Vagina (tissue), 2 donors: ENCODE data around the gene MTMR6. TPM values are rescaled to one million over a fixed set of nuclear protein-coding genes. Genes with fewer than 3 reads are reported as not detected.

Source experiments
- DNase-seq, 2 donors: peaks; one replicate each; pipeline ENCODE4 v3.0.0-alpha.2; 2017; ENCODE audit errors: extremely low spot score in 2 of 2
- H3K27ac ChIP-seq: fragments of 200-600 bp; sonication (generic); one replicate; pipeline ENCODE4 v1.5.1; 2019
- H3K27me3 ChIP-seq: fragments of 200-600 bp; sonication (generic); one replicate; pipeline ENCODE4 v1.5.1; 2019
- H3K36me3 ChIP-seq, 2 donors: fragments of 200-600 bp; sonication (generic); one replicate each; pipeline ENCODE4 v1.5.1; 2017 to 2019
- H3K4me1 ChIP-seq: fragments of 200-600 bp; sonication (generic); one replicate; pipeline ENCODE4 v1.5.1; 2019
- H3K4me3 ChIP-seq, 2 donors: fragments of 200-600 bp; sonication (generic); 1 replicate in 1 of 2; 2 replicates in 1 of 2; pipeline ENCODE4 v1.5.1; 2016 to 2019
- H3K9me3 ChIP-seq: fragments of 200-600 bp; sonication (generic); one replicate; pipeline ENCODE4 v1.5.1; 2019
- CTCF ChIP-seq, 3 experiments: fragments of 450-650 bp in 2 of 3; fragments of 200-600 bp in 1 of 3; sonication (generic) in 1 of 3; IDR thresholded peaks; one replicate each; pipeline ENCODE4 v1.5.1; 2017 to 2019; ENCODE audit warnings: antibody characterized with exemption in 3 of 3, mild to moderate bottlenecking in 2 of 3, moderate library complexity in 2 of 3
- POLR2A ChIP-seq, 2 donors: fragments of 450-650 bp; IDR thresholded peaks; one replicate each; pipeline ENCODE4 v1.6.1; 2017; ENCODE audit warnings: antibody characterized with exemption in 2 of 2, mild to moderate bottlenecking in 2 of 2, moderate library complexity in 2 of 2
- POLR2AphosphoS5 ChIP-seq, 2 donors: sonication (generic); formaldehyde crosslinking; IDR thresholded peaks; one replicate each; pipeline ENCODE4 v1.9.0; 2017; ENCODE audit warnings: antibody characterized with exemption in 2 of 2, mild to moderate bottlenecking in 2 of 2, low read depth in 1 of 2; ENCODE audit not compliant: insufficient read depth in 1 of 2
- intact Hi-C: fragments of 100-400 bp; cut with DNase I; formaldehyde crosslinking; loops from one replicate; pipeline ENCODE4 v1.15.1; 2023
- total RNA-seq: library from RNA; depleted of rRNA; stranded (reverse); fragments of >200 nt; gene quantifications from one replicate; pipeline ENCODE4 v1.2.3, GENCODE V29; 2016

The MTMR6 gene
- total RNA-seq, 1 donor from 2014 or later, result 14.0 TPM

DNA sequence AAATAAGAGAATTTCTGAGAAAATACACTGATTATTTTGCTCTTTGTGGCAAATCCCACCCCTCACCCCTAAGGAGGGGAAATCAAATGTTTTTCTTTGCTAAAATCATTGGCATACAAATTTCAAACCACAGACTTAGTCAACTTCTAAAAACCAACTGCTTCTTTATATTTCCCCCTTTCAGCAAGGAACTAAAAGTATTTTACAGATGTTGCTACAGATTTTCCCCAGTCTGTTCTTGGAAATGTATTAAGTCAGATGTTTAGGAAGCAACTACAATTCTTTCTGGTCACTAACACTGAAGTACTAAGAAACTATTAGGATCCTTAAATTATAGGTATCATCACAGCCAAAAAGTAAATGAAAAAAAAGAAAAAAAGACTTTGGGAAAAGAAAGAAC, 6.9 kb downstream of the MTMR6 start:
- H3K4me3 ChIP-seq, result no peak overlapping the region
- no peaks in the 10 kb centered on the region for H3K36me3 ChIP-seq
- H3K4me1 ChIP-seq, result peaks cover 23% of the 10 kb centered on the region
- no peak for DNase-seq
- no peak overlapping the region for H3K27ac ChIP-seq
- TF ChIP-seq POLR2AphosphoS5 (IDR thresholded peaks at IDR 0.05; ENCODE audit: insufficient read depth in 1 of 2, low read depth in 1 of 2) (no peak), CTCF (IDR thresholded peaks at IDR 0.05) (no peak), POLR2A (IDR thresholded peaks at IDR 0.05) (no peak)
- H3K27me3 ChIP-seq, result no peaks in the 10 kb centered on the region
- intact Hi-C loops, result no loop called here
- H3K9me3 ChIP-seq, result no peaks in the 10 kb centered on the region

DNA sequence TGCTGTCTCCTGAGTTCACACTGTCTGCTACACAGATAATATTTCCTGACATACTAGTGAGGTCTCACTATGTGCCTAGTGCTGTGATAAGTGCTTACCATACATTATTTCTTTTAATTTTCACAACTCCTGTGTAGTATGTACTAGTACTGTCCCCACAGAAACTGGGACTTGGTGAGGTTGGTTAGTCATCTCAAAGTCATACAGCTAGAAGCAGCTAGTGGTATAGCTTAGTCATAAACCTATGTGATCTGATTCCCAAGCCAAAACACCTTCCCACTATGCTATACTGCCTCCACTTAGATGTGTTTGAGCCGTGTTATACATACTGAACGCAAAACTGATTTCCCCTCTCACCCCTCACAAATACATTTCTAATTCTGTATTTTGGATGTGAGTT, 10.5 kb downstream of the MTMR6 start:
- Histone ChIP-seq H3K36me3 (peaks cover 0 to 7% of the 10 kb centered on the region in 2 donors), H3K4me3 (no peak overlapping the region), H3K27ac (no peak overlapping the region), H3K9me3 (no peaks in the 10 kb centered on the region), H3K4me1 (peaks cover 4% of the 10 kb centered on the region), H3K27me3 (no peaks in the 10 kb centered on the region)
- DNase-seq, result no peak
- no peak for TF ChIP-seq POLR2A (IDR thresholded peaks at IDR 0.05)
- TF ChIP-seq CTCF (IDR thresholded peaks at IDR 0.05), result no peak
- no peak for TF ChIP-seq POLR2AphosphoS5 (IDR thresholded peaks at IDR 0.05; ENCODE audit: insufficient read depth in 1 of 2, low read depth in 1 of 2)
- intact Hi-C loops, result no loop called here

DNA sequence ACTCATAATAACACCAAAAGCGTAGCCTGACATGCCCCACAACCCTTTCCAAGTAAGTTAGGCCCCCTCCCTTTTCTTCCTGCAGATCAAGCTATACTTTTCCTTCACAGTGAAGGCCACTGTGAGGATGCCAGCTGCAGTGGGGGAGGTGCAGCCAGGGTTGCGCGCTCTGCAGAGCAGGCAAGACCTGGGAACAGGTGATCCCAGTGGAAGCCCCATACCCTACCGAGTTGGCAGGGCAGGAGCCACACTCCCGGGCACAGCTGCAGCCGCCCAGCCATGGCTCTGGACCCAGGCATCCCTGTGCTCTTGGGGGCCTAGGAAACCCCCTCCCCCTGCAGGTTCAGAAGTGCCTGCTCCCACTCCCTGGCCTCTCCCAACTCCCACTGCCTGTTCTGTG, 18.7 kb downstream of the MTMR6 start:
- intact Hi-C loops, result no loop called here
- Histone ChIP-seq H3K36me3 (peaks cover 0 to 30% of the 10 kb centered on the region in 2 donors), H3K4me1 (no peaks in the 10 kb centered on the region), H3K9me3 (no peaks in the 10 kb centered on the region), H3K4me3 (no peak overlapping the region), H3K27me3 (no peaks in the 10 kb centered on the region), H3K27ac (no peak overlapping the region)
- TF ChIP-seq POLR2A (IDR thresholded peaks at IDR 0.05) (no peak), POLR2AphosphoS5 (IDR thresholded peaks at IDR 0.05; ENCODE audit: insufficient read depth in 1 of 2, low read depth in 1 of 2) (no peak), CTCF (IDR thresholded peaks at IDR 0.05) (no peak)
- no peak for DNase-seq

DNA sequence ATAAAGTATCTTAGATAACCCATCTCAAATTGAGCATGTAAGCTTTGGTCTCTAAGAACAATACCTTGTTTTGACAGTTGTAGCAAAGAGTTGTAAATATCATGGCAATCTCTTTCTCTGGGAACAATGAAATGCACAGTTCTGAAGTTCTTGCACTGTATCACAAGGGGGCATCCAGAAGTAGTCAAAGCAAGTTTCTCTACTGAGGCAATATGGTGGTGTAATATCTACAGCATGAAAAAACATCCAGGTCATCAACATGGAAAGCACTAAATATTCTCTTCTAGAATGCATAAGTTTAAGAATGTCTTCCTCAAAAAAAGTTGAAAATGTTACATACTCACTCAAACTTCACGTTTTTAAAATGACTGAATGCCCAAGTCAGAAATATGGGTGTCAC, 19.6 kb downstream of the MTMR6 start:
- Histone ChIP-seq H3K9me3 (no peaks in the 10 kb centered on the region), H3K27me3 (no peaks in the 10 kb centered on the region), H3K27ac (no peak overlapping the region), H3K4me3 (no peak overlapping the region), H3K36me3 (peaks cover 0 to 37% of the 10 kb centered on the region in 2 donors), H3K4me1 (no peaks in the 10 kb centered on the region)
- DNase-seq, result no peak
- TF ChIP-seq POLR2A (IDR thresholded peaks at IDR 0.05) (no peak), CTCF (IDR thresholded peaks at IDR 0.05) (no peak), POLR2AphosphoS5 (IDR thresholded peaks at IDR 0.05; ENCODE audit: insufficient read depth in 1 of 2, low read depth in 1 of 2) (no peak)
- intact Hi-C loops, result no loop called here

DNA sequence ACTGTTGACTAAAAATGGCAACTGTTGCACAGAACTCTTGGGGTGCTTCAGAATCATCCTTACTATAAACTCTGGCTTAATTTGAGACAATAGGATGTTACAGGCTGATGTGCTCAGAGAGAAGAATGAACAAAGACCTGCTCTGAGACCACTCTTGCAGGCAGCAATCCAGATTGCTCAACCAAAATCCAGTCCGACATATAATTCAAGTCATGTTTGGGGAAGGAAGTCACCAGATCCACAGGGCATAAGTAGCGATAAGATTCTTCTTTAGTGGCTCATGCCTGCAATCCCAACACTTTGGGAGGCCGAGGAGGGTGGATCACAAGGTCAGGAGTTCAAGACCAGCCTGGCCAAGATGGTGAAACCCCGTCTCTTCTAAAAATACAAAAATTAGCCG, 20.6 kb downstream of the MTMR6 start:
- Histone ChIP-seq H3K9me3 (no peaks in the 10 kb centered on the region), H3K27ac (no peak overlapping the region), H3K4me1 (no peaks in the 10 kb centered on the region), H3K4me3 (no peak overlapping the region), H3K27me3 (no peaks in the 10 kb centered on the region), H3K36me3 (peaks cover 0 to 48% of the 10 kb centered on the region in 2 donors)
- TF ChIP-seq CTCF (IDR thresholded peaks at IDR 0.05) (no peak), POLR2AphosphoS5 (IDR thresholded peaks at IDR 0.05; ENCODE audit: insufficient read depth in 1 of 2, low read depth in 1 of 2) (no peak), POLR2A (IDR thresholded peaks at IDR 0.05) (no peak)
- DNase-seq, result no peak
- intact Hi-C loops, result no loop called here
